WTC11 (cell line): ENCODE results near the gene MYBPH.

Experiments
- CTCF ChIP-seq: fragments of 200-600 bp; IDR thresholded peaks from 2 replicates; pipeline ENCODE4 v1.8.0; 2022; ENCODE audit warnings: antibody characterized with exemption
- HMGXB4 ChIP-seq: sonication (generic); formaldehyde crosslinking; IDR thresholded peaks from 2 replicates; pipeline ENCODE4 v1.8.1; 2023; ENCODE audit warnings: mild to moderate bottlenecking, moderate library complexity, missing genetic modification reagents

GRCh38 chr1:203158960-203159665 lies 16.5 kb downstream of the MYBPH start:
- TF ChIP-seq CTCF (no peak), HMGXB4 (CRISPR knock-in tag) (no peak)
